Activated naive CD8-positive, alpha-beta T cell treated with anti-CD3 and anti-CD28 coated beads for 36 hours (primary cell): ENCODE measurements around the gene DIPK2A. TPM values are rescaled to one million over a fixed set of nuclear protein-coding genes. Genes with fewer than 3 reads are reported as not detected.

Source experiments
- DNase-seq: peaks from one replicate; pipeline ENCODE4 v3.0.0; 2021
- H3K27ac Mint-ChIP-seq: one replicate; pipeline ENCODE4 v1.8.0; 2022; ENCODE audit warnings: mild to moderate bottlenecking, moderate library complexity, mixed read lengths
- H3K27me3 Mint-ChIP-seq: one replicate; pipeline ENCODE4 v1.8.0; 2022; ENCODE audit warnings: mild to moderate bottlenecking, mixed read lengths
- H3K36me3 Mint-ChIP-seq: one replicate; pipeline ENCODE4 v1.8.0; 2021; ENCODE audit warnings: mild to moderate bottlenecking, mixed read lengths
- H3K4me1 Mint-ChIP-seq: one replicate; pipeline ENCODE4 v1.8.0; 2021; ENCODE audit warnings: mixed read lengths
- H3K4me3 Mint-ChIP-seq: one replicate; pipeline ENCODE4 v1.8.0; 2022; ENCODE audit warnings: mild to moderate bottlenecking, moderate library complexity, mixed read lengths
- H3K9me3 Mint-ChIP-seq: one replicate; pipeline ENCODE4 v1.8.0; 2022; ENCODE audit warnings: mixed read lengths
- total RNA-seq, 2 experiments: library from RNA; stranded (reverse); gene quantifications; one replicate each; pipeline ENCODE4 v1.2.3, GENCODE V29; 2021

The DIPK2A gene
- 10 to 100 TPM; 10.2 to 10.9 TPM for total RNA-seq

DNA sequence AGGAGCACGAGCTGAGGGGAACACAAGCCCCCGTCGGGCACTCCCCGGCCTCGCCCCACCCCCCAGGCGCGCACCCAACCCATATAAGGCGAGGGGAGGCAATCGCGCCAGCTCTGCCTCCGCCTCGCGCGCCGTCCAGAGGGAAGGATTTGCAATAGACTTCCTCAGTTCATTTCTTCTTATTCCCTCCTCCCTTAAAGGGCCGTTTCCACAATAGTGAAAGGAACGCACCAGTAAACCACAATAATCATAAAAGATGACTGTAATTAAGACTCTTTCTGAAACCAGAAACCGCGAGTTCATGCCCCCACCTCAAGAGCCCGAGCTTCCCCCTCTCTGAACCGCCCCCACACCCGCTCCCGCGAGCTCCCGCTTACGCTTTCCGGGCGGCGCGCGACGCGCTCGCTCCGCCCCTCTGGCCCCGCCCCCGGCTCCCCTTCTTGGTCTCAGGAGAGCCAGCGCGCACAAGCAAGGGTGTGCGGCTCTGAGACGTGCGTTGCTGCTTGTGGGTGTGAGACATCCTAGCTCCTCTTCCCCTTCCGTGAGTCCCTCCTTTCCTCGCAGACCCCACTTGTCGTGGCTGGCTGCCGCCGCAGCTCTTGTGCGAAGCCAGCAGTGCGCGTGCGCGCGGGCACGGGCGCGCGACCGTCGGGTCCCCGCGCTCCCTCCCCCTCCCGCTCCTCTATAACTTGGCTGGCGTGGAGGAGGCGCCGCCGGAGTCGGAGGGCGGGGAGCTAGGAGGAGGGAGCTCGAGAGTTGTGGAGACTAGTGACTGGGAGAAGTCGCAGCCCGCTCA lies at the start of gene DIPK2A:
Gene DIPK2A, plus strand, starts transcription at position 465 of the 796 bp plus-strand sequence. CDS start 510 bp downstream, outside the sequence.
- peaks cover 12% of the 10 kb centered on the region for H3K4me1 Mint-ChIP-seq
- no peaks in the 10 kb centered on the region for H3K9me3 Mint-ChIP-seq
- peak within 1 kb of the TSS; percentile 92 for H3K27ac Mint-ChIP-seq
- no peaks in the 10 kb centered on the region for H3K36me3 Mint-ChIP-seq
- DNase-seq: peak; percentile 97
- peak within 1 kb of the TSS; percentile 92 for H3K4me3 Mint-ChIP-seq
- peaks cover 25% of the 10 kb centered on the region for H3K27me3 Mint-ChIP-seq

DNA sequence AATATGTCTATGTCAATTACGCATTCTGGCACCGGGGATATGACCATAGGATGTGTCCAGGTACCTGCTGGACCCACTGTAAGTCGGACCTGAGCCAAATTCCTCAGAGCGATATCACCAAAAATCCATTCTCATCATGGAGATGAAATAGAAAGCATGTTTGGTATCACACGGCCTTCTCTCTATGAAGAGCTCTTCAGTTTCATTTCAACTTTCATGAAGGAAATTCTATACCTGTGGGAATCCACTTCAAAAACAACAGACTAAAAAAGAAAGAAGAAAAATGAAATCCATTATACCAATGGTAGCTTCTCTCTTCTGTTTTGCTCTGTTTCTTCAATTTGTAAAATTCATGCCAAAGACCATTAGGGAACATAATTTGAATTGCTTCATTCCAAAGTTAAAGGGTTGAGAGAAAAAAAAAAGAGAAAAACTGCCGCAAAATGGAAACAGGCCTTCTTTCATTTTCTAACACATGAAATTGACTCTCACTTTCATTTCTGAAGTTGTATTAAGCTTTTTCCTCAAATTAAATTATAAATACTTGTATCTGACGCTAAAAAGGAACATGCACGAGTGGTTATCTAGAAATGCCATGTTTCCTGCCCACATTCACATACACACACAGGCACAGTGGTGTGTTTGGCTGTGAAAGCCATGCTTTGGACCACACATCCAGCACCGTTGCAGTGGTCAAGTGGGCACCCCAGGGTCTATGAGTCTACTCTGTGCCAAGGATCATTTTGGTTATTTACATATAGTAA lies 46.9 kb upstream of the DIPK2A start:
- Mint-ChIP-seq H3K9me3 (no peaks in the 10 kb centered on the region), H3K36me3 (no peaks in the 10 kb centered on the region), H3K4me1 (peaks cover 9% of the 10 kb centered on the region), H3K27ac (peak overlapping the region; percentile 67), H3K27me3 (no peaks in the 10 kb centered on the region), H3K4me3 (no peak overlapping the region)
- no peak for DNase-seq

DNA sequence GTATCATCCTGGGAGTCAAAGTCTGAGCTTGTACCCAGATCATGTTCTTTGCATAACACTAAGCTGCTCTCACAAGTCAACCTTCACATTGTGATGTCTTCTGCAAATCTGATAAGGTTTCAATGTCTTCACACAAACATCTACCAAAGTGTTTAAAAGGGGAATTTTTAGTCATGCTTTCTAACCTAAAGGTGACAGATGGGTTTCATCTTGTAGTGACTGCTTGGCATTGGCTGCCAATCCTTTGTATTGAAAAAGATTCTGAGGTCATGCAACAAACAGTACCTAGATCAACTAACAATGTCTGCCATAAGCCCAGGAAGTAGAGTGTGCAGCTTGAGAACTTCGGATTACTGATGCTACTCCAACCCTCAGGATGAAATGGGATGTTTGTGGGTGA lies 43.6 kb upstream of the DIPK2A start:
- Mint-ChIP-seq H3K4me1 (peaks cover 9% of the 10 kb centered on the region), H3K4me3 (no peak overlapping the region), H3K36me3 (no peaks in the 10 kb centered on the region), H3K27me3 (peaks cover 11% of the 10 kb centered on the region), H3K9me3 (no peaks in the 10 kb centered on the region), H3K27ac (no peak overlapping the region)
- no peak for DNase-seq

DNA sequence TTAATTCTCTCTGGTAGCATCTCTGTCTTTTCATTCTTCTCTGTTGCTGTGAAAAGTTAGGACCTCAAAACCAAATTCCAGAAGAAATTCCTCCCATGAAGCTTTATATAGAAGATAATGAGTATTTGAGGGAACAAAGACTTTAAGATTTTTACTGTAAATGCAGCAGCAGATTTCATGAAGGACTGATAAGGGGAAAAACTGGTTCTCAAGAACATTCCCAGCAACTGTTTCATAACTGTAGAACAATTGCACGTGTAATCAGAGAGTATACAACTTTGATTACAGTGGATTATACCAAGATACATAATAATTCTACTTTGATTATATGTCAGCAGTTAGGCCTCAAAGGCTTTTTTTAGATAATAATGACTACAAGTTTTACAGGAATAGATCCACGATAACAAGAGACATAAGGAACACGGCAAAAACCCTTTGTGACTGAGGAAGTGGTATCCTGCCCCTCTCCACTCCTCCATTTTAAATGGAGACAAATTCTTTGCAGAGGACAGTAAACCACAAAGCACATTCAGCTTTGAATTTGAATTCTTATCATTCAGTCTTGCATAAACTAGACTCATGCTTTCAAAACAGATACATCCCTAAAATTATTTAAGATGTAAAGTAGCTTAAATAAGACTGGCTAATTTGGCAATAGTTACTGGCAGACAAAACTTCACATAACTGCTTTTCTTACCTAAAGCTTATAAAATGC lies 42.9 kb upstream of the DIPK2A start:
- H3K9me3 Mint-ChIP-seq: no peaks in the 10 kb centered on the region
- DNase-seq: no peak
- peaks cover 9% of the 10 kb centered on the region for H3K4me1 Mint-ChIP-seq
- H3K36me3 Mint-ChIP-seq: no peaks in the 10 kb centered on the region
- no peak overlapping the region for H3K4me3 Mint-ChIP-seq
- H3K27ac Mint-ChIP-seq: no peak overlapping the region
- peaks cover 15% of the 10 kb centered on the region for H3K27me3 Mint-ChIP-seq

- H3K36me3 Mint-ChIP-seq: no peaks in the 10 kb centered on the region
- H3K4me1 Mint-ChIP-seq: no peaks in the 10 kb centered on the region
- H3K4me3 Mint-ChIP-seq: no peak overlapping the region
- no peak for DNase-seq
- no peaks in the 10 kb centered on the region for H3K9me3 Mint-ChIP-seq
- peaks cover 38% of the 10 kb centered on the region for H3K27me3 Mint-ChIP-seq
- H3K27ac Mint-ChIP-seq: no peak overlapping the region
Measured at GRCh38 chr3:143934791-143935190, 36.8 kb upstream of the DIPK2A start.

DNA sequence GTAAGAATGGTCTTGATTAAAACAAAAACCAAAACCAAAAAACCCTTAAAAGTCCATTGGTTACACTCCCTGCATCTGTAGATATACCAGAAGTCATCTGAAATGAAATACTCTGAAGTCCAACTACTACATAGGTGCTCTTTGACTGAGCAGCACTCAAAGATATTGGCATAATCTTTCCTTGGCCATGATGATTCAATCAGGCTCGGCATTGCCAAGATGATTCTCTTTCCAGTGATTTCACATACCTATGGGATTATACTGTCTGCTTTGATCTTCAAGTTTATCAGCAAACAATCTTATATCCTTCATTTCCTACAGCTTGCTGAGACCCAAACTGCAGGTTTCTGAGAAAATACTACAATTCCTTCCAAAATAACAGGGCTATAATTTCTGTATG lies 35.9 kb upstream of the DIPK2A start:
- Mint-ChIP-seq H3K27me3 (peaks cover 38% of the 10 kb centered on the region), H3K9me3 (no peaks in the 10 kb centered on the region), H3K27ac (no peak overlapping the region), H3K4me1 (no peaks in the 10 kb centered on the region), H3K36me3 (no peaks in the 10 kb centered on the region), H3K4me3 (no peak overlapping the region)
- DNase-seq: no peak

DNA sequence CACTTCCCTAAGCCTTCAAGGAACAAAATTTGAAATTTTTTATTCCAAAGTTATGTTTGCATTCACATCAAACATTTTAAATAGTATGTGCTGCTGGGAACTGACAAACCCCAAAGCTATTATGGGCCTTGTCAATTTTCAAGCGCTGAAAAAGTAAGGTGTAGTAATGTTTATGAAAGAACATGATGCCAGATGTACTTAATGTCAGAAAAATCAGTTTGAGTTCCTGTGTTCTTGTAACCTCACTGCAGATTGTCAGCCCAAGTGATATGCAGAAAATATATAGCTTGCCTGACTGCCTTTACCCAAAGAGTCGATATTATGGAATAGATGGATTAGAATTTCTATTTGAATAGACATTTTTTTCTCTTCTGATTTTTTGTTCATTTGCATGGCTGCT lies 20.8 kb upstream of the DIPK2A start:
- H3K9me3 Mint-ChIP-seq: no peaks in the 10 kb centered on the region
- no peak overlapping the region for H3K4me3 Mint-ChIP-seq
- no peaks in the 10 kb centered on the region for H3K36me3 Mint-ChIP-seq
- no peak for DNase-seq
- H3K4me1 Mint-ChIP-seq: no peaks in the 10 kb centered on the region
- peaks cover 3% of the 10 kb centered on the region for H3K27me3 Mint-ChIP-seq
- H3K27ac Mint-ChIP-seq: no peak overlapping the region

DNA sequence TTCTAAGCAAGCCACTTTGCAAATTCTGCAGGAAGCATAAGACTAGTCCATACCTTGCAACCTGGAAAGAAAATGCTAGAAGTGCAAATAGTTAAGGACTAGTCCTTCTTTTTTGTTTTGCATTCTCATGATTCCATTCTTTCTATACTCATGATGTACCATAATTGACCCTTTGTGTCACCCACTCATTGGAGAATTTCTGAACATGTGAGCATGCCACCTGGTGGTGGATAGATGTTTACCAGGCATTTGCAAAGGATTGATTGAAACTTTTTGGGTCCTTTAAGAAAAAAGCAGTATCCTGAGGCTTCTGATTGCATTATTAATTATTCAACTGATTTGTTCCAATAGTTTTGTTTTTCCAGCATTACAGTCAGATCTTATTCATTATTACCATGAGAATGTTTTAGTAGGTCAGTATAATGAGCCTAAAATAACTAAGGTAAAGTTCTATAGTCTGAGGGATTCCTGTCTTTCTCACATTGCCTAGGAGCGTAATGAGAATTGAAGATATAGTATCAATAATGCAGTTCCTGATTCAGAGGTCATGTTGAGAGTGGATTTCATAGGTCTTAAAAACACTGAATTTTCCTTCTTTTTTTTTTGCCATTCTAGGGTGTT lies 20.2 kb upstream of the DIPK2A start:
- no peaks in the 10 kb centered on the region for H3K9me3 Mint-ChIP-seq

DNA sequence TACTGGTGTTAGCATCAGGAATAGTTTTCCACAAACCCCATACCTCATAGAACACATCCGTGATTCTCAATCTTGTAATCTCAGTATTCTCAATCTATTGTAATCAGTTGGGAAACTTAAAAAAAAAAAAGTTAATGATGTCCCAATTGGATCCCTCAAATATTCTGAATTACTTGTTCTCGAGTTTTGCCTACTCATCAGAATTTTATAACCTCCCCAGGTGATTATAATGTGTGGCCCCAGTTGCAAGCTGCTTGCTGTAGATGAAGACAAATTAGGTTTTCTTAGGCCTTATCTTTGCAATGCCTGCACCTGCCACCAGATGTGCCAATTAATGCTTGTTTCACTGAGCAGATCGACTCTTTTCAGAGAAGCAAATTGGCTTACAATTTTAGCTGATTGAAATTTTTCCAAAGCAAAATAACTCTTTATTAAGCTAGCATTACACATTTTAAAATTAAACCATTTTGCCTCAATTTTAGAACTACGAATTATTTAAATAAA lies 19.0 kb upstream of the DIPK2A start:
- peaks cover 7% of the 10 kb centered on the region for H3K4me1 Mint-ChIP-seq
- no peak overlapping the region for H3K27ac Mint-ChIP-seq
- no peak for DNase-seq
- H3K36me3 Mint-ChIP-seq: no peaks in the 10 kb centered on the region
- no peak overlapping the region for H3K4me3 Mint-ChIP-seq
- H3K27me3 Mint-ChIP-seq: peaks cover 3% of the 10 kb centered on the region
- H3K9me3 Mint-ChIP-seq: no peaks in the 10 kb centered on the region

More for the DNA sequence above, 20.2 kb upstream of the DIPK2A start:
- no peaks in the 10 kb centered on the region for H3K4me1 Mint-ChIP-seq
- H3K36me3 Mint-ChIP-seq: no peaks in the 10 kb centered on the region
- H3K27ac Mint-ChIP-seq: no peak overlapping the region
- H3K4me3 Mint-ChIP-seq: no peak overlapping the region
- peaks cover 3% of the 10 kb centered on the region for H3K27me3 Mint-ChIP-seq
- peak; percentile 21 for DNase-seq

- H3K36me3 Mint-ChIP-seq: peaks cover 1% of the 10 kb centered on the region
Measured at GRCh38 chr3:143955113-143955512, 16.5 kb upstream of the DIPK2A start.

GRCh38 chr3:143956838-143957237 lies 14.8 kb upstream of the DIPK2A start:
- H3K4me3 Mint-ChIP-seq: no peak overlapping the region
- H3K27me3 Mint-ChIP-seq: peaks cover 8% of the 10 kb centered on the region
- DNase-seq: no peak
- H3K4me1 Mint-ChIP-seq: peaks cover 7% of the 10 kb centered on the region
- H3K9me3 Mint-ChIP-seq: peaks cover 5% of the 10 kb centered on the region
- H3K27ac Mint-ChIP-seq: no peak overlapping the region
- peaks cover 1% of the 10 kb centered on the region for H3K36me3 Mint-ChIP-seq

More at GRCh38 chr3:143955113-143955512, 16.5 kb upstream of the DIPK2A start:
- Mint-ChIP-seq H3K4me3 (no peak overlapping the region), H3K27me3 (peaks cover 8% of the 10 kb centered on the region), H3K4me1 (peaks cover 7% of the 10 kb centered on the region), H3K27ac (no peak overlapping the region), H3K9me3 (peaks cover 5% of the 10 kb centered on the region)
- no peak for DNase-seq

- no peak overlapping the region for H3K27ac Mint-ChIP-seq
- H3K4me3 Mint-ChIP-seq: no peak overlapping the region
- peaks cover 1% of the 10 kb centered on the region for H3K36me3 Mint-ChIP-seq
- H3K27me3 Mint-ChIP-seq: peaks cover 8% of the 10 kb centered on the region
- peaks cover 5% of the 10 kb centered on the region for H3K9me3 Mint-ChIP-seq
- H3K4me1 Mint-ChIP-seq: peaks cover 7% of the 10 kb centered on the region
- DNase-seq: no peak
Measured at GRCh38 chr3:143957453-143957852, 14.2 kb upstream of the DIPK2A start.

- Mint-ChIP-seq H3K4me1 (peaks cover 7% of the 10 kb centered on the region), H3K9me3 (peaks cover 5% of the 10 kb centered on the region), H3K4me3 (no peak overlapping the region), H3K27me3 (peaks cover 9% of the 10 kb centered on the region), H3K36me3 (peaks cover 1% of the 10 kb centered on the region), H3K27ac (no peak overlapping the region)
- no peak for DNase-seq
Measured at GRCh38 chr3:143958966-143959365, 12.7 kb upstream of the DIPK2A start.

GRCh38 chr3:143961342-143961741 lies 10.3 kb upstream of the DIPK2A start:
- Mint-ChIP-seq H3K4me3 (no peak overlapping the region), H3K4me1 (peaks cover 7% of the 10 kb centered on the region), H3K27ac (no peak overlapping the region), H3K9me3 (peaks cover 5% of the 10 kb centered on the region), H3K27me3 (peaks cover 17% of the 10 kb centered on the region), H3K36me3 (peaks cover 1% of the 10 kb centered on the region)
- DNase-seq: no peak
